Vagina (tissue), 2 donors: Measurements from ENCODE around the gene BBS5. TPM values are rescaled to one million over a fixed set of nuclear protein-coding genes. Genes with fewer than 3 reads are reported as not detected.

Experiments
- DNase-seq, 2 donors: peaks; one replicate each; pipeline ENCODE4 v3.0.0-alpha.2; 2017; ENCODE audit errors: extremely low spot score in 2 of 2
- H3K27ac ChIP-seq: fragments of 200-600 bp; sonication (generic); one replicate; pipeline ENCODE4 v1.5.1; 2019
- H3K27me3 ChIP-seq: fragments of 200-600 bp; sonication (generic); one replicate; pipeline ENCODE4 v1.5.1; 2019
- H3K36me3 ChIP-seq, 2 donors: fragments of 200-600 bp; sonication (generic); one replicate each; pipeline ENCODE4 v1.5.1; 2017 to 2019
- H3K4me1 ChIP-seq: fragments of 200-600 bp; sonication (generic); one replicate; pipeline ENCODE4 v1.5.1; 2019
- H3K4me3 ChIP-seq, 2 donors: fragments of 200-600 bp; sonication (generic); 1 replicate in 1 of 2; 2 replicates in 1 of 2; pipeline ENCODE4 v1.5.1; 2016 to 2019
- H3K9me3 ChIP-seq: fragments of 200-600 bp; sonication (generic); one replicate; pipeline ENCODE4 v1.5.1; 2019
- CTCF ChIP-seq, 3 experiments: fragments of 450-650 bp in 2 of 3; fragments of 200-600 bp in 1 of 3; sonication (generic) in 1 of 3; IDR thresholded peaks; one replicate each; pipeline ENCODE4 v1.5.1; 2017 to 2019; ENCODE audit warnings: antibody characterized with exemption in 3 of 3, mild to moderate bottlenecking in 2 of 3, moderate library complexity in 2 of 3
- POLR2A ChIP-seq, 2 donors: fragments of 450-650 bp; IDR thresholded peaks; one replicate each; pipeline ENCODE4 v1.6.1; 2017; ENCODE audit warnings: antibody characterized with exemption in 2 of 2, mild to moderate bottlenecking in 2 of 2, moderate library complexity in 2 of 2
- POLR2AphosphoS5 ChIP-seq, 2 donors: sonication (generic); formaldehyde crosslinking; IDR thresholded peaks; one replicate each; pipeline ENCODE4 v1.9.0; 2017; ENCODE audit warnings: antibody characterized with exemption in 2 of 2, mild to moderate bottlenecking in 2 of 2, low read depth in 1 of 2; ENCODE audit not compliant: insufficient read depth in 1 of 2
- intact Hi-C: fragments of 100-400 bp; cut with DNase I; formaldehyde crosslinking; loops from one replicate; pipeline ENCODE4 v1.15.1; 2023
- total RNA-seq: library from RNA; depleted of rRNA; stranded (reverse); fragments of >200 nt; gene quantifications from one replicate; pipeline ENCODE4 v1.2.3, GENCODE V29; 2016

Gene BBS5
- total RNA-seq, 1 donor from 2014 or later = 4.7 TPM

- Histone ChIP-seq H3K9me3 (no peaks in the 10 kb centered on the region), H3K27ac (no peak overlapping the region), H3K4me1 (peaks cover 17% of the 10 kb centered on the region), H3K4me3 (no peak overlapping the region), H3K27me3 (no peaks in the 10 kb centered on the region), H3K36me3 (peaks cover 0 to 23% of the 10 kb centered on the region in 2 donors)
- no peak for TF ChIP-seq POLR2A (IDR thresholded peaks at IDR 0.05)
- TF ChIP-seq CTCF (IDR thresholded peaks at IDR 0.05) = no peak
- TF ChIP-seq POLR2AphosphoS5 (IDR thresholded peaks at IDR 0.05; ENCODE audit: insufficient read depth in 1 of 2, low read depth in 1 of 2) = no peak
- intact Hi-C loops = no loop called here
- DNase-seq = no peak
Measured at GRCh38 chr2:169504651-169505050, 25.4 kb downstream of the BBS5 start.

- Histone ChIP-seq H3K4me1 (peaks cover 20% of the 10 kb centered on the region), H3K9me3 (no peaks in the 10 kb centered on the region), H3K36me3 (peaks cover 0 to 15% of the 10 kb centered on the region in 2 donors), H3K27ac (no peak overlapping the region), H3K4me3 (no peak overlapping the region), H3K27me3 (no peaks in the 10 kb centered on the region)
- DNase-seq = no peak
- TF ChIP-seq POLR2A (IDR thresholded peaks at IDR 0.05) (no peak), CTCF (IDR thresholded peaks at IDR 0.05) (no peak), POLR2AphosphoS5 (IDR thresholded peaks at IDR 0.05; ENCODE audit: insufficient read depth in 1 of 2, low read depth in 1 of 2) (peak in 1 of 2 donors; percentile 49)
- intact Hi-C loops = no loop called here
Measured at GRCh38 chr2:169507698-169508097, 28.4 kb downstream of the BBS5 start.

- no peak within 1 kb of the TSS for H3K27ac ChIP-seq
- no peak for DNase-seq
- intact Hi-C loops = no loop called here
- H3K4me1 ChIP-seq = peaks cover 20% of the 10 kb centered on the region
- H3K4me3 ChIP-seq = no peak within 1 kb of the TSS
- H3K9me3 ChIP-seq = no peaks in the 10 kb centered on the region
- no peaks in the 10 kb centered on the region for H3K27me3 ChIP-seq
- H3K36me3 ChIP-seq = peaks cover 0 to 11% of the 10 kb centered on the region in 2 donors
- TF ChIP-seq POLR2AphosphoS5 (IDR thresholded peaks at IDR 0.05; ENCODE audit: insufficient read depth in 1 of 2, low read depth in 1 of 2) (no peak), CTCF (IDR thresholded peaks at IDR 0.05) (no peak), POLR2A (IDR thresholded peaks at IDR 0.05) (no peak)
Measured at GRCh38 chr2:169509298-169509885, 30.1 kb downstream of the BBS5 start, which contains the start of gene KLHL41. KLHL41 (plus strand) TSS chr2:169509702; CDS start chr2:169509779, 77 bp downstream.

GRCh38 chr2:169509955-169510354, 30.7 kb downstream of the BBS5 start:
- H3K9me3 ChIP-seq = no peaks in the 10 kb centered on the region
- no peaks in the 10 kb centered on the region for H3K27me3 ChIP-seq
- TF ChIP-seq CTCF (IDR thresholded peaks at IDR 0.05) (no peak), POLR2A (IDR thresholded peaks at IDR 0.05) (no peak), POLR2AphosphoS5 (IDR thresholded peaks at IDR 0.05; ENCODE audit: insufficient read depth in 1 of 2, low read depth in 1 of 2) (no peak)
- no peak overlapping the region for H3K27ac ChIP-seq
- H3K4me1 ChIP-seq = peaks cover 20% of the 10 kb centered on the region
- no peak overlapping the region for H3K4me3 ChIP-seq
- intact Hi-C loops = no loop called here
- H3K36me3 ChIP-seq = peaks cover 0 to 5% of the 10 kb centered on the region in 2 donors
- DNase-seq = no peak

GRCh38 chr2:169510496-169510895, 31.2 kb downstream of the BBS5 start:
- Histone ChIP-seq H3K4me3 (no peak overlapping the region), H3K4me1 (peaks cover 20% of the 10 kb centered on the region), H3K27ac (no peak overlapping the region), H3K9me3 (no peaks in the 10 kb centered on the region), H3K36me3 (no peaks in the 10 kb centered on the region), H3K27me3 (no peaks in the 10 kb centered on the region)
- intact Hi-C loops = no loop called here
- DNase-seq = no peak
- TF ChIP-seq POLR2A (IDR thresholded peaks at IDR 0.05) = no peak
